Neural crest cell (in vitro differentiated cells): ENCODE results near the gene AUTS2. TPM values are rescaled to one million over a fixed set of nuclear protein-coding genes. Genes with fewer than 3 reads are reported as not detected.

Experiments
- DNase-seq: peaks from one replicate; pipeline ENCODE4 v3.0.0; 2021; ENCODE audit warnings: low read depth, mixed read lengths, low spot score
- H3K27ac Mint-ChIP-seq: one replicate; pipeline ENCODE4 v1.8.0; 2021; ENCODE audit warnings: mild to moderate bottlenecking, mixed read lengths; ENCODE audit not compliant: unreplicated experiment
- H3K27me3 Mint-ChIP-seq: 2 replicates; pipeline ENCODE4 v1.8.0; 2021; ENCODE audit warnings: low read depth, mild to moderate bottlenecking, mixed read lengths
- H3K36me3 Mint-ChIP-seq: 2 replicates; pipeline ENCODE4 v1.8.0; 2021; ENCODE audit warnings: low read depth, mild to moderate bottlenecking, mixed read lengths
- H3K4me1 Mint-ChIP-seq: 2 replicates; pipeline ENCODE4 v1.8.0; 2021; ENCODE audit warnings: mixed read lengths
- H3K4me3 Mint-ChIP-seq: one replicate; pipeline ENCODE4 v1.8.0; 2021; ENCODE audit warnings: mild to moderate bottlenecking, mixed read lengths
- H3K9me3 Mint-ChIP-seq: 2 replicates; pipeline ENCODE4 v1.8.0; 2021; ENCODE audit warnings: mixed read lengths
- total RNA-seq: library from RNA; stranded (reverse); gene quantifications from 2 replicates; pipeline ENCODE4 v1.2.1, GENCODE V29; 2021
- TF ChIP-seq, protein P1 (sequence below): fragments of 200-600 bp; sonication (generic); conservative IDR thresholded peaks from 2 replicates; pipeline ENCODE4 v1.5.0; 2021; ENCODE audit warnings: antibody characterized with exemption, mild to moderate bottlenecking

The AUTS2 gene
- total RNA-seq, 1 donor from 2014 or later = 152 TPM

DNA sequence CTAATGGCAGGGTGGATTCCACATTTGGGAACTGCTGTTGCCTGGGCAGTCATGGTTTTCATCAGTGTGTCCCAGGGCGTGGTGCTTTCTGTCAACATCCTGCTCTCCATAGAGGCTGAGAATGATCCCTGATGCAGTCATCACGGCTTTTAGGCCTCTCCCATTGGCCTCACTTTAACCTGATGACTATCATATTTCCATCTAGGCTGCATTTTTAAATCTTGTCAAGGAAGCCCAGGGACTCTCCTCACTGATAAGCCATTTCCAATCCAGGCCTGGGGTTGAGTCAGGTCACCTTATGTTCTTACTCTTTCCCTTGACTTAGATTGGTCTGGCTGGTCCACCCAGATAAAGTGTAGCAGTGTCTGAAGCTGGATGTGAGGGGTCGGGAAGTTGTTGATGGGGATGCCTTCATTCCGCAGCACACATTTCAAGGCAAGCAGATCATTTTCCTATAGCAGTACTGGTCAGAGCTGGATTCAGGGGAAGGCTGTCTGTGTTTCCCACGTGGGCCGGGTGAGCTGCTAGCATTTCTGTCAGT is 177.0 kb downstream of the AUTS2 start:
- H3K27ac Mint-ChIP-seq = no peak overlapping the region
- no peak for DNase-seq
- no peaks in the 10 kb centered on the region for H3K9me3 Mint-ChIP-seq
- H3K4me1 Mint-ChIP-seq = peaks cover 25% of the 10 kb centered on the region
- H3K4me3 Mint-ChIP-seq = no peak overlapping the region
- TF ChIP-seq, protein P1, sequence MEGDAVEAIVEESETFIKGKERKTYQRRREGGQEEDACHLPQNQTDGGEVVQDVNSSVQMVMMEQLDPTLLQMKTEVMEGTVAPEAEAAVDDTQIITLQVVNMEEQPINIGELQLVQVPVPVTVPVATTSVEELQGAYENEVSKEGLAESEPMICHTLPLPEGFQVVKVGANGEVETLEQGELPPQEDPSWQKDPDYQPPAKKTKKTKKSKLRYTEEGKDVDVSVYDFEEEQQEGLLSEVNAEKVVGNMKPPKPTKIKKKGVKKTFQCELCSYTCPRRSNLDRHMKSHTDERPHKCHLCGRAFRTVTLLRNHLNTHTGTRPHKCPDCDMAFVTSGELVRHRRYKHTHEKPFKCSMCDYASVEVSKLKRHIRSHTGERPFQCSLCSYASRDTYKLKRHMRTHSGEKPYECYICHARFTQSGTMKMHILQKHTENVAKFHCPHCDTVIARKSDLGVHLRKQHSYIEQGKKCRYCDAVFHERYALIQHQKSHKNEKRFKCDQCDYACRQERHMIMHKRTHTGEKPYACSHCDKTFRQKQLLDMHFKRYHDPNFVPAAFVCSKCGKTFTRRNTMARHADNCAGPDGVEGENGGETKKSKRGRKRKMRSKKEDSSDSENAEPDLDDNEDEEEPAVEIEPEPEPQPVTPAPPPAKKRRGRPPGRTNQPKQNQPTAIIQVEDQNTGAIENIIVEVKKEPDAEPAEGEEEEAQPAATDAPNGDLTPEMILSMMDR = no peak
- no peaks in the 10 kb centered on the region for H3K36me3 Mint-ChIP-seq
- H3K27me3 Mint-ChIP-seq = no peaks in the 10 kb centered on the region

DNA sequence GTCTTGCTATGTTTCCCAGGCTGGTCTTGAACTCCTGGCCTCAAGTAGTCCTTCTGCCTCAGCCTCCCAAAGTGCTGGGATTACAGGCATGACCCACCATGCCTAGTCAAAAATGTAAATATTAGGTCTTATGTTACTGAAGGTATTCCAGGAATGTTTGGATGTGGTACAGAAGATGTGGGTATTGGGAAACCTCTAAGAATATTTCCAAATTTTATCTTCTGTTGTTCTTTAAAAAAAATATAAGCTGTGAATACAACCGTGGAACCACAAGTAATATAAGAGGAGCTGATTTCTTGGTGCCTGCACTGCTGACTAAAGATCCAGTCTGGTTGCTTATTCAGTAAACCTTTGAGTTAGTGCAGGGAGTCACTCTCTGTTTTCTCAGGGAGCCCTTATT is 178.3 kb downstream of the AUTS2 start:
- H3K4me1 Mint-ChIP-seq = peaks cover 29% of the 10 kb centered on the region

DNA sequence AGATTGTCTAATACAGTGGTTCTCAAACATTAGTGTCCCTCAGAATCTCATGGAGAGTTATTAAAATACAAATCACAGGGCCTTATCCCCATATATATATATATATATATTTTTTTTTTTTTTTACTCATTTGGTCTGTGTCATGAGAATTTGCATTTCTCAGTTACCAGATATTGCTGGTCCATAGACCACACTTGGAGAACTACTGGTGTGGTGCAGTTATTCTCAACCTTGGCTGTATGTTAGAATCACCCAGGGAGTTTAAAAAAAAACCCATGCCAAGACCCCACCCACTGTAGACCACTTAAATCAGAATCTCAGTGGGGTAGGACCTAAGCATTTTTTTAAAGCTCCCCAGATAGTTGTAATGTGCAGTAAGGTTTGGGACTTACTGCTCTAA is 179.9 kb downstream of the AUTS2 start:
- H3K9me3 Mint-ChIP-seq = no peaks in the 10 kb centered on the region
- H3K27me3 Mint-ChIP-seq = no peaks in the 10 kb centered on the region
- no peaks in the 10 kb centered on the region for H3K36me3 Mint-ChIP-seq
- no peak for DNase-seq
- H3K4me3 Mint-ChIP-seq = no peak overlapping the region
- peaks cover 37% of the 10 kb centered on the region for H3K4me1 Mint-ChIP-seq
- H3K27ac Mint-ChIP-seq = no peak overlapping the region
- TF ChIP-seq, protein P1 = no peak

More for the DNA sequence above, 178.3 kb downstream of the AUTS2 start:
- no peaks in the 10 kb centered on the region for H3K27me3 Mint-ChIP-seq
- H3K27ac Mint-ChIP-seq = no peak overlapping the region
- TF ChIP-seq, protein P1 = no peak
- H3K36me3 Mint-ChIP-seq = no peaks in the 10 kb centered on the region
- no peak overlapping the region for H3K4me3 Mint-ChIP-seq
- no peaks in the 10 kb centered on the region for H3K9me3 Mint-ChIP-seq
- DNase-seq = no peak

DNA sequence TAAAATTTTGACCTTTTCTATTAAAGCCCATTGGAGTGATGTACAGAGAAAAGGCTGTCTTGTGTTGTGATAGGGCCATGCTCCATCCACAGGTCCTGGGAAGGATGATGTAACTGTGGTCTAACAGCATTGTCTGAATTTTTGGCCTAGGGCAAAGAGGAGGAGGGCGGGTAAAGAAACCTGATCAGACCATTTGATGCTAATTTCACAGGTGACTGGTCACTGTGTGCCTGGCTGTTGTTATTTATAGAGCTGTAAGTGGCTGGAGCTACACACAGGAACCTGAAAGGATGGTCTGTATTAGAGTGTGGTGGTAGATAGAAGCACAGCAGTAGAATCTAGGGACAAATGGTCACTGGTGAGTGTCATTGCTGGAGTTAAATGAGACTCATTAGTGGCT is 182.1 kb downstream of the AUTS2 start:
- Mint-ChIP-seq H3K36me3 (no peaks in the 10 kb centered on the region), H3K27me3 (no peaks in the 10 kb centered on the region), H3K9me3 (no peaks in the 10 kb centered on the region), H3K4me3 (no peak overlapping the region), H3K4me1 (peaks cover 40% of the 10 kb centered on the region), H3K27ac (no peak overlapping the region)
- DNase-seq = no peak
- TF ChIP-seq, protein P1 = no peak

DNA sequence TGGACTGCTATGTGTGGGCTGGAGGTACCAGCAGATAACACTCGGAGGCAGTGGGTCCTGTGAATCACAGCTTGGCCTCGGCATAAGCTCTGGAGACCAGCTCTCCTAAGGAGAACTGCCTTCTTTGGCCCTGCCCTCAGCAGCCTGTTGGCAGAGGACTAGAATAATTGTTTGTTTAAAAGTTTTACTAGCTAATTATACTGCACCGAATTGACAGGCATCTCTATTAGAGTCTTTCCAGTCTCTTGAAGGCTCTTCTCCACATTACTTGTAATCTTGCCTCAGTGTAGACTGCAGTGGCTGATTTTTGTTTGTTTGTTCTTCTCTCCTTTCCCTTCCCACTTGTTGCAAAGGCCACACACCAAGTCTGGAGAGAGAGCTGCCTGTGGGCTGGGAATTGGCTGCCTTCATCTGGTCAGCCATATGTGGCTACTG is 183.2 kb downstream of the AUTS2 start:
- H3K4me1 Mint-ChIP-seq = peaks cover 34% of the 10 kb centered on the region
- no peak overlapping the region for H3K4me3 Mint-ChIP-seq
- no peaks in the 10 kb centered on the region for H3K9me3 Mint-ChIP-seq
- no peak overlapping the region for H3K27ac Mint-ChIP-seq
- no peaks in the 10 kb centered on the region for H3K36me3 Mint-ChIP-seq
- H3K27me3 Mint-ChIP-seq = no peaks in the 10 kb centered on the region
- TF ChIP-seq, protein P1 = no peak
- DNase-seq = no peak
